Hepatocyte (in vitro differentiated cells): ENCODE measurements around the gene WDR87. TPM values are rescaled to one million over a fixed set of nuclear protein-coding genes. Genes with fewer than 3 reads are reported as not detected.
A peak's percentile ranks its signal among the peaks of the same experiment; 100 is the strongest.

ENCODE experiments used
- DNase-seq: peaks from one replicate; pipeline ENCODE4 v3.0.0-alpha.2; 2016; ENCODE audit warnings: low spot score
- H2AFZ ChIP-seq: fragments of 200-600 bp; sonication (generic); 2 replicates; pipeline ENCODE4 v1.6.0; 2016; ENCODE audit warnings: antibody characterized with exemption, mild to moderate bottlenecking
- H3K27ac ChIP-seq: fragments of 200-600 bp; sonication (generic); 2 replicates; pipeline ENCODE4 v1.5.1; 2016; ENCODE audit warnings: mild to moderate bottlenecking
- H3K27me3 ChIP-seq: fragments of 200-600 bp; sonication (generic); 2 replicates; pipeline ENCODE4 v1.6.1; 2016
- H3K36me3 ChIP-seq: fragments of 200-600 bp; sonication (generic); replicated peaks from 2 replicates; pipeline ENCODE4 v1.5.1; 2016; ENCODE audit warnings: low read depth; ENCODE audit not compliant: insufficient read depth
- H3K4me1 ChIP-seq: fragments of 200-600 bp; sonication (generic); 2 replicates; pipeline ENCODE4 v1.5.1; 2016; ENCODE audit warnings: mild to moderate bottlenecking, moderate library complexity; ENCODE audit not compliant: insufficient read depth
- H3K4me2 ChIP-seq: fragments of 200-600 bp; sonication (generic); 2 replicates; pipeline ENCODE4 v1.6.0; 2016
- H3K4me3 ChIP-seq: fragments of 200-600 bp; sonication (generic); 2 replicates; pipeline ENCODE4 v1.5.1; 2016; ENCODE audit warnings: mild to moderate bottlenecking
- H3K79me2 ChIP-seq: fragments of 200-600 bp; sonication (generic); 2 replicates; pipeline ENCODE4 v1.6.0; 2017; ENCODE audit warnings: mild to moderate bottlenecking
- H3K9me2 ChIP-seq: fragments of 200-600 bp; sonication (generic); replicated peaks from 2 replicates; pipeline ENCODE4 v1.6.0; 2017; ENCODE audit warnings: mild to moderate bottlenecking; ENCODE audit not compliant: insufficient read depth
- H3K9me3 ChIP-seq: fragments of 200-600 bp; sonication (generic); 2 replicates; pipeline ENCODE4 v1.5.1; 2016; ENCODE audit warnings: low read depth, mild to moderate bottlenecking
- H4K20me1 ChIP-seq: fragments of 200-600 bp; sonication (generic); 2 replicates; pipeline ENCODE4 v1.6.0; 2016; ENCODE audit warnings: mild to moderate bottlenecking; ENCODE audit not compliant: insufficient read depth, poor library complexity, severe bottlenecking
- CTCF ChIP-seq: fragments of 200-600 bp; sonication (generic); IDR thresholded peaks from 2 replicates; pipeline ENCODE4 v1.5.1; 2016; ENCODE audit warnings: antibody characterized with exemption, mild to moderate bottlenecking; ENCODE audit not compliant: poor library complexity
- EZH2 ChIP-seq: fragments of 200-600 bp; sonication (generic); IDR thresholded peaks from 2 replicates; pipeline ENCODE4 v1.6.1; 2016; ENCODE audit warnings: antibody characterized with exemption, mild to moderate bottlenecking, borderline replicate concordance
- EZH2phosphoT487 ChIP-seq: fragments of 200-600 bp; sonication (generic); IDR thresholded peaks from one replicate; pipeline ENCODE4 v1.6.1; 2018; ENCODE audit warnings: antibody characterized with exemption, mild to moderate bottlenecking, low read depth, moderate library complexity; ENCODE audit not compliant: unreplicated experiment, severe bottlenecking
- WGBS: methylation state at CpG from one replicate; pipeline ENCODE4 v1.1.6; 2016; ENCODE audit warnings: low lambda C conversion rate; ENCODE audit errors: missing lambda C conversion rate; 5-methylcytosine and 5-hydroxymethylcytosine counted together
- polyA plus RNA-seq: library from polyadenylated mRNA; unstranded; fragments of >200 nt; fragmentation: Nextera tagmentation; extraction: Ambion mirVana; gene quantifications from 2 replicates; pipeline ENCODE4 v1.2.1, GENCODE V29; 2016
- total RNA-seq: library from RNA; depleted of rRNA; stranded (reverse); fragments of >200 nt; gene quantifications from 2 replicates; pipeline ENCODE4 v1.2.3, GENCODE V29; 2014

Gene WDR87
- total and polyA plus RNA-seq, 2 experiments from 2014 or later: not detected

DNA sequence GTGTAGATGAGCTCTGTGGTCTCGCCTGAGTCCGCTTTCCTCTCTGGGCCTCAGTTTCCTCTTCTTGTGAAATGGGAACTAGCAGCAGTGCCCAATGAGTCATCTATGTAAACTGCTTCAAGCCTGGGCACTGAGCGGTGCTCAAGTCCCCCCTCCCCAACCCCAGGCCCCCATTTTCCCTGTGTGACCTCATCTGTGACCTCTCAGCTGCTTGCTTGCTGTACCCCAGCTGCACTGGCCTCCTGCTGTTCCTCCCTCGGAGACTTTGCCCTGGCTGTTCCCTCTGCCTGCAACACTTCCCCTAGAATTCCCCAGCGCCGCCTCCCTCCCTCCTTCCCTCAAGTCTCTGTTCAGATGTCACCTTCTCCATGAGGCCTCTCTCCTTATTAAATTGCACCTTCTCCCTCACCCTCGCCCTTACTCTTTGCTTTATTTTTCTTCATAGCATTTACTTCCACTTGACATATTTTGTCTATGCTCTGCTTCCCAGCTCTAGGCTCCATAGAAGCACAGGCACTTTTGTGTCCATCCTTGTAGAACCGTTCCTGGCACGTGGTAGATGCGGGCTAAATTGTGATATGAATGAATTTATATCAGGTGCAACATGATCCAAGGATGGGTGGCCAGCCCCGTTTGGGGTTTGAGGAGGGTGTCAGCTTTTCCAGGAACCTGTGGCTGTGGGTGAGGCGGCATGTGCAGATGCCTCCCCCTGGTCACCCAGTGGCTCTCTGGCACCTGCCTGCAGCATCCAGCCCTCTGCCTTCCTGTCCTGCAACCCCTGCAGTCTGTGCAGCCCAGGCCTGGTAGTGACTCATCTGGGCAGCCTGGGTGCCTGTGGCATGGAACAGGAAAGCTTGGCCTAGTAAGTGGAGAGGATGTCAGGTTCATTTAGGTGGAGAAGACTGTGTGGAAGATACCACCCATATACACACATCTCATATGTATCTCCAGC lies 26.9 kb upstream of the WDR87 start:
- peak overlapping the region; percentile 94 for H3K27ac ChIP-seq
- peaks cover 4% of the 10 kb centered on the region for H3K9me3 ChIP-seq
- 66% methylated on average over 11 of the region's 12 CpGs for WGBS
- no peaks in the 10 kb centered on the region for H4K20me1 ChIP-seq
- H3K27me3 ChIP-seq: no peaks in the 10 kb centered on the region
- no peaks in the 10 kb centered on the region for H3K36me3 ChIP-seq
- no peak for TF ChIP-seq EZH2
- no peak for TF ChIP-seq CTCF
- H3K9me2 ChIP-seq: no peaks in the 10 kb centered on the region
- DNase-seq: peak; percentile 63
- peaks cover 57% of the 10 kb centered on the region for H3K4me1 ChIP-seq
- peak overlapping the region; percentile 74 for H3K4me2 ChIP-seq
- no peak overlapping the region for H3K4me3 ChIP-seq
- no peak overlapping the region for H2AFZ ChIP-seq
- H3K79me2 ChIP-seq: peaks cover 63% of the 10 kb centered on the region

DNA sequence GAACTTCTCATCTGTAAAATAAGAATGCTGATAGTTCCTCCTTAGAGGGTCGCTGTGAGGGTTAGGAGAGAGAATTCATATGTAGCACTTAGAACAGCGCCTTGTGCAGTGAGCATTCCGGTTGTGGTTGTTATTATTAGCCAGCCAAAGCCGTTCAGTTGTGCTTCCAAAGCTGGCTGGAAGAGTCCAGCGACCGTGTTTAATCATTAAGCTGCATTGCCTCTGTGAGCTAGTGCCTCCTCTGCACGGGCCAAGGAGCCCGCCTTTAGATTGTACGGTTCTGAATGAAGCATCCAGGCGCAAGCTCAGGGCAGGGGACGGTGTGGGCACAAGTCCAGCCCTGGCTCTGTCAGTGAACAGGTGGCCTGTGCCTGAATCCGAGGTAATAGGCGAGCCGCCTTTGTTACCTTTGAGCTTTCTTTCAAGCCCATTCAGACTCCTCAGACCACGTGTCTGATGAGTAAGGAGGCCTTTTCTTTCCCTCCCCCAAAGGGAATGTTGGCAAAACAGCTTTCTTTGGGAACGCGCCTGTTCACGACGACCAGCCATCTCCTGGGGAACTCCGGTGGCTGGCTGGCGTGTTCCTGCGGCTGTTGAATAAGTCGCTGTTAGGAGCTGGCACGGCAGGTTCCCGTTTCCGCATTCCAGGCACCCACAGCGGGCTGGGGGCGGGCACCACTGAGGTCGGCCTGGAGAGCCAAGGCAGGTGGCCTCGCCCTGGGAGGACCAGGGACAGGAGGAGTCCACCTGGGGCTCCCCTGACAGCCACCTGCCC lies 25.7 kb upstream of the WDR87 start:
- TF ChIP-seq CTCF (no peak), EZH2 (no peak), EZH2phosphoT487 (no peak)
- peak; percentile 88 for DNase-seq
- Histone ChIP-seq H3K4me3 (peak overlapping the region; percentile 6), H4K20me1 (no peaks in the 10 kb centered on the region), H3K79me2 (peaks cover 57% of the 10 kb centered on the region), H3K4me1 (peaks cover 53% of the 10 kb centered on the region), H3K9me3 (peaks cover 4% of the 10 kb centered on the region), H3K27me3 (no peaks in the 10 kb centered on the region), H3K9me2 (no peaks in the 10 kb centered on the region), H3K36me3 (no peaks in the 10 kb centered on the region), H3K27ac (peak overlapping the region; percentile 94), H3K4me2 (peak overlapping the region; percentile 74), H2AFZ (peak overlapping the region; percentile 23)
- WGBS: 7% methylated on average over 30 of the region's 30 CpGs

GRCh38 chr19:37930416-37930815 lies 24.0 kb upstream of the WDR87 start:
- Histone ChIP-seq H3K27me3 (no peaks in the 10 kb centered on the region), H3K27ac (peak overlapping the region; percentile 94), H3K4me1 (peaks cover 36% of the 10 kb centered on the region), H3K4me2 (no peak overlapping the region), H2AFZ (no peak overlapping the region), H3K9me3 (peaks cover 2% of the 10 kb centered on the region), H3K9me2 (no peaks in the 10 kb centered on the region), H3K79me2 (peaks cover 53% of the 10 kb centered on the region), H3K36me3 (no peaks in the 10 kb centered on the region), H3K4me3 (no peak overlapping the region), H4K20me1 (no peaks in the 10 kb centered on the region)
- TF ChIP-seq EZH2phosphoT487: no peak
- TF ChIP-seq CTCF: no peak
- no peak for TF ChIP-seq EZH2
- no peak for DNase-seq
- WGBS: 93% methylated on average over 4 of the region's 5 CpGs
